NB4 (cell line): ENCODE measurements around the gene GASK1B.

Source experiments
- DNase-seq: peaks from one replicate; pipeline ENCODE4 v3.0.0; 2010; ENCODE audit warnings: low read depth
- H3K4me3 ChIP-seq: one replicate; pipeline ENCODE4 v1.5.1; 2011; ENCODE audit warnings: mild to moderate bottlenecking, low read depth, low read length, moderate library complexity
- CTCF ChIP-seq: IDR thresholded peaks from one replicate; pipeline ENCODE4 v1.5.1; 2012; ENCODE audit warnings: low read depth, low read length
- MAX ChIP-seq: IDR thresholded peaks from 2 replicates; pipeline ENCODE4 v1.6.1; 2011; ENCODE audit warnings: low read depth, low read length
- MYC ChIP-seq: IDR thresholded peaks from 2 replicates; pipeline ENCODE4 v1.6.1; 2011; ENCODE audit warnings: low read depth, low read length
- POLR2A ChIP-seq: IDR thresholded peaks from 2 replicates; pipeline ENCODE4 v1.6.1; 2011; ENCODE audit warnings: mild to moderate bottlenecking; ENCODE audit not compliant: insufficient read length; ENCODE audit errors: extremely low read depth

The GASK1B gene

GRCh38 chr4:158172261-158173258, at the start of gene GASK1B:
Gene GASK1B, minus strand, starts transcription at chr4:158173025. Its CDS starts 1,650 bp downstream, at chr4:158171375.
- peak; percentile 35 for DNase-seq
- peak; percentile 61 for TF ChIP-seq CTCF
- TF ChIP-seq POLR2A = no peak
- TF ChIP-seq MYC = no peak
- TF ChIP-seq MAX = no peak
- no peak within 1 kb of the TSS for H3K4me3 ChIP-seq

GRCh38 chr4:158219623-158220022, 46.8 kb upstream of the GASK1B start:
- TF ChIP-seq CTCF (no peak), POLR2A (no peak), MAX (no peak), MYC (no peak)
- no peak for DNase-seq
- H3K4me3 ChIP-seq = no peak overlapping the region

GRCh38 chr4:158217763-158218162, 44.9 kb upstream of the GASK1B start:
- TF ChIP-seq MYC = no peak
- H3K4me3 ChIP-seq = no peak overlapping the region
- DNase-seq = no peak

GRCh38 chr4:158214856-158215255, 42.0 kb upstream of the GASK1B start:
- no peak for DNase-seq
- H3K4me3 ChIP-seq = no peak overlapping the region
- no peak for TF ChIP-seq MAX
- no peak for TF ChIP-seq POLR2A
- no peak for TF ChIP-seq CTCF
- TF ChIP-seq MYC = no peak

- TF ChIP-seq CTCF (no peak), POLR2A (no peak), MAX (no peak), MYC (no peak)
- DNase-seq = no peak
- no peak overlapping the region for H3K4me3 ChIP-seq
Measured at GRCh38 chr4:158213466-158213865, 40.6 kb upstream of the GASK1B start.

- H3K4me3 ChIP-seq = peak overlapping the region; percentile 53
- TF ChIP-seq MAX = no peak
- TF ChIP-seq MYC = no peak
- TF ChIP-seq CTCF = no peak
- no peak for TF ChIP-seq POLR2A
- DNase-seq = no peak
Measured at GRCh38 chr4:158211222-158211621, 38.4 kb upstream of the GASK1B start.
